Activated naive CD8-positive, alpha-beta T cell (primary cell): ENCODE results near the gene ISG15.

Source experiments
- H3K27ac Mint-ChIP-seq: one replicate; pipeline ENCODE4 v1.8.0; 2021; ENCODE audit warnings: mixed read lengths
- H3K27me3 Mint-ChIP-seq: one replicate; pipeline ENCODE4 v1.8.0; 2021; ENCODE audit warnings: mixed read lengths
- H3K36me3 Mint-ChIP-seq: one replicate; pipeline ENCODE4 v1.8.0; 2021; ENCODE audit warnings: mixed read lengths
- H3K4me1 Mint-ChIP-seq: one replicate; pipeline ENCODE4 v1.8.0; 2021; ENCODE audit warnings: low read depth, mixed read lengths
- H3K4me3 Mint-ChIP-seq: one replicate; pipeline ENCODE4 v1.8.0; 2021; ENCODE audit warnings: mild to moderate bottlenecking, mixed read lengths
- H3K9me3 Mint-ChIP-seq: one replicate; pipeline ENCODE4 v1.8.0; 2021; ENCODE audit warnings: low read depth, mixed read lengths

Gene ISG15

DNA sequence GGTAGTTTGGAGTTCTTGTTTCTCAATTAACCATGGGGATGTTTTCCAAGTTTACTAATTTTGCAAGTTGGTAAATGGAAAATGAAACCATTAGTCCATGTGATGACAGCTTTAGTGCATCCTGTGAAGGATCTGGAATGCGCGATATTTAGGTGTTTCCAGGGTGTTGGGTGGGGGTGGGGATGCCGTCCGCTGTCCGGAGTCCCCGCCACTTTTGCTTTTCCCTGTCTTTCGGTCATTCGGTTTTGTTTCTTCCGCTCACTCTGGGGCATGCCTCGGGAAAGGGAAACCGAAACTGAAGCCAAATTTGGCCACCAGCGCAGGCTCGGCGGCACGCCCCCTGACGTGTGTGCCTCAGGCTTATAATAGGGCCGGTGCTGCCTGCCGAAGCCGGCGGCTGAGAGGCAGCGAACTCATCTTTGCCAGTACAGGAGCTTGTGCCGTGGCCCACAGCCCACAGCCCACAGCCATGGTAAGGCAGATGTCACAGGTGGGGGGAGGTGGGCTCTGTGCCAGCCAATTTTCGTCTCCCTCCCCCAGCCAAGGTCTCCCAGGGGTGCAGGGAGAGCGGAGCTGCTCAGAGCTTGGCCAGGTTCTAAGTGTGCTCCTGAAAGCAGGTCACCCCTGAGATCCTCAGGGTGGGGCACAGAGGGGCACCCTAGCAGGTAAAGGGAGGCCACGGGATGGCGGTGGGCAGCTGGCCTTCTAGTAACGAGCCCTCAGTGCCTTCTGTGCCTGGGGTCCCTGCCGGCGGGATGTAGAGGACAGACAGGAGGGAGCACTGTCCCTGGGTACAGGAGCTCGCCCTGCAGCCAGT, at the start of gene ISG15:
ISG15 (plus strand) TSS at position 393 of the 817 bp plus-strand sequence; CDS start at position 470, 77 bp downstream.
- Mint-ChIP-seq H3K27me3 (peaks cover under 1% of the 10 kb centered on the region), H3K4me1 (peaks cover 30% of the 10 kb centered on the region), H3K9me3 (no peaks in the 10 kb centered on the region), H3K4me3 (peak within 1 kb of the TSS; percentile 94), H3K36me3 (peaks cover 2% of the 10 kb centered on the region), H3K27ac (peak within 1 kb of the TSS; percentile 93)

DNA sequence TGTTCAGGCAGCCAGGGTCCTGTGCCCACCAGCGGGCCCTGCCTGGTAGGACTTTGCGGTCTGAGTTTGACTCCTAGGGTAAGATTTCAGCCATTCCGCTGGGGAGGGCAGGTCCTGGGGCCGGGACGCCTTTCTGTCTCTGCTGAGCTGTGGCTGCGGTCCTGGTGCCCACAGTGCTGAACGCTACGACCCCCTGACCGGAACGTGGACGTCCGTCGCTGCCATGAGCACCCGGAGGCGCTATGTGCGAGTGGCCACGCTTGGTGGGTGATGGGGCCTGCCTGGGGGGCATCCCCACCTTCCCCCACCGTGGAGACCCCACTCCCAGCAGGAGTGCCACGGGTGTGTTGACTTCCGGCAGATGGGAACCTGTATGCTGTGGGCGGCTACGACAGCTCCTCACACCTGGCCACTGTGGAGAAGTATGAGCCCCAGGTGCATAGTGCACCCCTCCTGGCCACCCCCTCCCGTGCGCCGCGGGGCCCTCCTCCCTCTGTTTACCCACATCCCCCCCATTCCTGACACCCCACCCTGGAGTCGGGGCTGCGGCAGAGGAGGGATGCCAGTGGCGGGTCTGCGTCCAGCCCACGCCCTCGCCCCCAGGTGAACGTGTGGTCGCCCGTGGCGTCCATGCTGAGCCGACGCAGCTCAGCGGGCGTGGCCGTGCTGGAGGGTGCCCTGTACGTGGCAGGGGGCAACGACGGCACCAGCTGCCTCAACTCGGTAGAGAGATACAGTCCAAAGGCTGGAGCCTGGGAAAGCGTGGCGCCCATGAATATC, 49.4 kb upstream of the ISG15 start:
- H3K4me3 Mint-ChIP-seq: peak overlapping the region; percentile 30
- H3K4me1 Mint-ChIP-seq: peaks cover 7% of the 10 kb centered on the region
- H3K27ac Mint-ChIP-seq: no peak overlapping the region
- no peaks in the 10 kb centered on the region for H3K27me3 Mint-ChIP-seq
- H3K36me3 Mint-ChIP-seq: no peaks in the 10 kb centered on the region
- H3K9me3 Mint-ChIP-seq: no peaks in the 10 kb centered on the region

DNA sequence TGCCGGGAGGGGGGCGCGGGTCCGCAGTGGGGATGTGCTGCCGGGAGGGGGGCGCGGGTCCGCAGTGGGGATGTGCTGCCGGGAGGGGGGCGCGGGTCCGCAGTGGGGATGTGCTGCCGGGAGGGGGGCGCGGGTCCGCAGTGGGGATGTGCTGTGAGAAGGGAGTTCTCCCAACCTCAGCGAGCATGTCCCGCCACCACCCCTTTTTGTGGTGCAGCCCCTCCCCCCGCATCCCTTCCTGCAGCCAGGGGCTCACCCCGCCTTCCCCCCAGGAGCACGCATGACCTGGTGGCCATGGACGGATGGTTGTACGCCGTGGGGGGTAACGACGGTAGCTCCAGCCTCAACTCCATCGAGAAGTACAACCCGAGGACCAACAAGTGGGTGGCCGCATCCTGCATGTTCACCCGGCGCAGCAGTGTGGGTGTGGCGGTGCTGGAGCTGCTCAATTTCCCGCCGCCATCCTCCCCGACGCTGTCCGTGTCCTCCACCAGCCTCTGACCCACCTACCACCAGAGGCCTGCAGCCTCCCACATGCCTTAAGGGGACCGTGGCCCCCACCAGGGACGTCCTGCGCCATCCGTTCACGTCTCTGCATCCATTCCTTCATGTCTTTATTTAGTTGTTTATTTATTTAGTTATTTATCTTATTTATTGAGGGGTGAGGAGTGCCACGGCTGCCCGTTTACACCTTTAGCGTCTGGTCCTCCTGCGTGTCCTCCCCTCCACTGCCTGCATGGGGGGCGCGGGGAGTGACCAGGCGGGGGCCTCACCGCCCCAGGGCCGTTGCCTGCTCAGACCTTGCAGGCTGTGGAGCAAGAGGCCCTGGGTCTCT, 48.4 kb upstream of the ISG15 start:
- H3K4me1 Mint-ChIP-seq: peaks cover 7% of the 10 kb centered on the region
- H3K4me3 Mint-ChIP-seq: no peak overlapping the region
- no peaks in the 10 kb centered on the region for H3K36me3 Mint-ChIP-seq
- H3K9me3 Mint-ChIP-seq: no peaks in the 10 kb centered on the region
- peaks cover 3% of the 10 kb centered on the region for H3K27me3 Mint-ChIP-seq
- no peak overlapping the region for H3K27ac Mint-ChIP-seq

DNA sequence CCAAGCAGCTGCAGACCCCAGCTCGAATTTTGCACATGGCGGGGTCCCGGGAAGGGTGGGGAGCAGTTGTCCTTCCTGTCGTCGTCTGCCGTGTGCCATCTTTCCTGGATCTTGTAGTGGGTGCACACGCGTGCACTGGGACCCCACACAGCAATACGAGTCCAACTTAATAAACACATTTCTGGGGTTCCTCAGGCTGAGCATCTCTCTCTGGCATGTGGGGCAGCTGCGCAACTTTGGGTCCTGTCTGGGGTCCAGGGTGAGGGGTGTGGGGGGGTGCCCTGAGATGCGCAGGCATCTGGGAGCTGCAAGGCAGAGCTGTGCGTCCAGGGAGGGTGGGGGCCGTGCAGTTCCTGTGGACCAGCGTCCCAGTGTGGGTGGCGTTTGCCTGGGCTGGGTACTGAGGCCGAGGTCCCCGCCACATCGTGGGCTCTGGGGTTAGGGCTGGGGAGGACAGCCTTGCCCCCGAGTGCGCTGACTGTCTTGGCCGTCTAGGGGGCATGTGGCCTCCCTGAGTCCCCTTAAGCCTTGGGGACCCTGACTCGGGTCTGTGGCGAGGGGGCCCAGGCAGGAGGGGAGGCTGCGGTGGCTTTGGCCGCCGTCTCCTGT, 47.7 kb upstream of the ISG15 start:
- Mint-ChIP-seq H3K4me3 (no peak overlapping the region), H3K36me3 (no peaks in the 10 kb centered on the region), H3K27ac (no peak overlapping the region)

DNA sequence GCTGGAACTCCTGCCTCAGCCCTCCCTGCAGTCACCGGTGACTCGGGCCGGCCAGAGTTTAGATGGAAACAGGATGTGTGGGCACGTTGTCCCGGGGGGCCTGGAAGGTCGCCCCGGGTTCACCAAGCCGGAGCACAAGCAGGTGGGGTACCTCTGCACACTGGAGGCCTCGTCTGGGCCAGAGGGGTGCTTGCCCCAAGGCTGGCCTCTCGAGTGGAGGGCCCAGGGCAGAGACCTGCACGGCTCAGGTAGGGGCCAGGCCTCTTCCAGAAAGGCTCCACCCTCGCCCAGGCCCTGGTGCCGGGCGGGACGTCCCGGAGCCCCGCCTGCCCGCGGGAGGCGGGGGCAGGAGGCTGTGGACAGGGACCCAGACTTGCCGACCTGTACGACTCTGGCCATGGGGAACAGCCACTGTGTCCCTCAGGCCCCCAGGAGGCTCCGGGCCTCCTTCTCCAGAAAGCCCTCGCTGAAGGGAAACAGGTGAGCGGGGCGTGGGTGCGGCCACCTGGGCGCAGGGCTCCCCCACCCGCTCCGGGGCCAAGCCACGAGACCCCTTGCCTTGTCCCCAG, 47.1 kb upstream of the ISG15 start, which contains the start of gene PLEKHN1:
PLEKHN1 (plus strand) TSS at position 348 of the 569 bp plus-strand sequence; CDS start at position 398, 50 bp downstream.
- Mint-ChIP-seq H3K9me3 (no peaks in the 10 kb centered on the region), H3K27me3 (peaks cover 3% of the 10 kb centered on the region), H3K4me1 (peaks cover 5% of the 10 kb centered on the region), H3K36me3 (no peaks in the 10 kb centered on the region), H3K27ac (no peak within 1 kb of the TSS), H3K4me3 (peak within 1 kb of the TSS; percentile 79)

More for the DNA sequence above, 47.7 kb upstream of the ISG15 start:
- Mint-ChIP-seq H3K9me3 (no peaks in the 10 kb centered on the region), H3K4me1 (peaks cover 5% of the 10 kb centered on the region), H3K27me3 (peaks cover 3% of the 10 kb centered on the region)

DNA sequence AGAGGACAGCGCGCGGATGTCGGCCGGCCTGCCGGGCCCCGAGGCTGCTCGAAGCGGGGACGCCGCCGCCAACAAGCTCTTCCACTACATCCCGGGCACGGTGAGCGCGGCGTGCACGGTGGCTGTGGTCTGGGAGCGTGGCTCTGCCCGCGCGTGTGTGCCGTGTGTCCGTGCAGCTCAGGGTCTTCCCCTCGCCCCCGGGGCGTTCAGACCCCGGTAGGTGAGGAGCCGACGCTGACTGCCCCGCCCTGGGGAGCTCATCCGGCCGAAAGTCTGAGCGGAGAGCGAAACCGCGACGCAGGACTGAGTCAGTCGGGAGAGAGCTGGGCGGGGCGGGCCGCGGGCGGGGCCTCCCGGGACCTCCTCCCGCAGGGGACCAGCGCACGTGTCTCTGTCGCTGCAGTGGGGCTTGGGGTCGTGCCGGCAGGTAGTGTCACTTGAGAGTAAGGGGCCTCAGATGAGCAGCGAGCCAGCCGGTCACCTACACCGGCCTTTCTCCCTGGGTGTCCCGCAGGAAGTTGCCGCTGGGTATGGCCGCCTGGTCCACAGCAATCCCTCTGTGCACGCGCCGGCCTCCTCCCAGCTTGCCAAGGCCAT, 46.5 kb upstream of the ISG15 start:
- Mint-ChIP-seq H3K9me3 (no peaks in the 10 kb centered on the region), H3K27ac (no peak overlapping the region), H3K27me3 (peaks cover 3% of the 10 kb centered on the region), H3K4me3 (peak overlapping the region; percentile 79), H3K36me3 (no peaks in the 10 kb centered on the region), H3K4me1 (peaks cover 5% of the 10 kb centered on the region)

DNA sequence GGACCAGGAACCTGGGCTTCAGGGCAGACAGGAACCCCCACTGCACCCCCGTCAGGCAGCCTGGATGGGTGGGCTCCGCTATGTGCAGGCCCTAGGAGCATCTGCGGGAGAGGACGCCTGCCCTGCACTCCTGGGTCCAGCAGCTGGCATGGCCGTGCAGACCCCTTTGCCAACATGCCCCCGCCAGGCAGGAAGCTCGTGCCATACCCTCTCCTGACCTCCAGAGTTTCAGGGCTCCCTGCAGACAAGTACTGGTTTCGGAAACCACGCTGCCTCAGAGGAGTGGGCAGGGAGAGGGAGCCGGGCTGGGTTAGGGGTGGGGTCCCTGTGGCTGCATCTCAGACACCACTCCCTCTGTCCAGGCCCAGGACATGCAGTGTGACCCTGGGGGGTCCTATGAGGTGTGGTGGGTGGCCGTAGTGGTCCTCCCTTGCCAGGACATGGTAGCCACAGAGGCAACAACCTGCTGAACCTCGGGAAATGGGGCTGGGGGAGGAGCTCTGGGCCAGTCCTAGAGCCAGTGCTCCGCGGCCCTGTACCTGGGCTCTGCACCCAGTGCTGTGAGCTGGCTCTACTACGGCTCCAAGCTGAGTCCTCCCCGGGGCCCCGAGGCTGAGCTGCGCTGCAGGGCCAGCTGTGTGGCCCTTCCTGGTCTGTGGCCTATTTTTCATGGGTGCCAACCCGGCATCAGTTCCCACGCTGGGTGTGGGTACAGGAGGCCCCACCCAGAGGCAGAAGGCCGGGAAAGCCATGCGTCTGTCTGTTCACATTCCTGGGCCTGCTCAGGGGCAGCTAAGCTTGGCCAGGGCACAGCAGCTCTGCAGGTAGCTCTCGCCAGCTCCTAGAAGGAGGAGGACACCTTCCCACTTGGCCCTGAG, 45.6 kb upstream of the ISG15 start:
- Mint-ChIP-seq H3K27ac (no peak overlapping the region), H3K9me3 (no peaks in the 10 kb centered on the region), H3K4me3 (no peak overlapping the region), H3K36me3 (no peaks in the 10 kb centered on the region), H3K27me3 (peaks cover 3% of the 10 kb centered on the region), H3K4me1 (peaks cover 3% of the 10 kb centered on the region)

DNA sequence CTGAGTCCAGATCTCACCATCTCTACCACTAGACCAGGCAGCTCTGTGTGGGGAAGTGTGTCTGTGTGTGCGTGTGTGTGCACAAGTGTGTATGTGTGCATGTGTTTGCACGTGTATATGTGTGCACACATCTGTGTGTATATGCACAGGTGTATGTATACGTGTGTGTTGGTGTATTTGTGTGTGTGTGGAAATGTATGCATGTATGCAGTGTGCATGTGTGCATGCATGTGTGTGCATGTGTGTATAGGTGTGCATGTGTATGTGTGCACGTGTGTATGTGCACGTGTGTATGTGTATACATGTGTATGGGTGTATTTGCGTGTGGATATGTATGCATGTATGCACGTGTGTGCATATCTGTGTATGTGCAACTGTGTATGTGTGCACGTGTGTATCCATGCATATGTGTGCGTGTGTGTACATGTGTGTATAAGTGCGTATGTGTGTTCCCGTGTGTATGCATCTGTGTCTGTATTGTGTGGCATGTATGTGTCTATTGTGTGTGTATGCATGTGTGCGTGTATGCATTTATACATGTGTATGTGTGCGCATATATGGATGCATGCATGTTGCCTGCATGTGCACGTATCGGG, 43.9 kb upstream of the ISG15 start:
- Mint-ChIP-seq H3K4me3 (no peak overlapping the region), H3K36me3 (no peaks in the 10 kb centered on the region), H3K4me1 (peaks cover 3% of the 10 kb centered on the region), H3K9me3 (no peaks in the 10 kb centered on the region), H3K27me3 (peaks cover 3% of the 10 kb centered on the region), H3K27ac (no peak overlapping the region)

DNA sequence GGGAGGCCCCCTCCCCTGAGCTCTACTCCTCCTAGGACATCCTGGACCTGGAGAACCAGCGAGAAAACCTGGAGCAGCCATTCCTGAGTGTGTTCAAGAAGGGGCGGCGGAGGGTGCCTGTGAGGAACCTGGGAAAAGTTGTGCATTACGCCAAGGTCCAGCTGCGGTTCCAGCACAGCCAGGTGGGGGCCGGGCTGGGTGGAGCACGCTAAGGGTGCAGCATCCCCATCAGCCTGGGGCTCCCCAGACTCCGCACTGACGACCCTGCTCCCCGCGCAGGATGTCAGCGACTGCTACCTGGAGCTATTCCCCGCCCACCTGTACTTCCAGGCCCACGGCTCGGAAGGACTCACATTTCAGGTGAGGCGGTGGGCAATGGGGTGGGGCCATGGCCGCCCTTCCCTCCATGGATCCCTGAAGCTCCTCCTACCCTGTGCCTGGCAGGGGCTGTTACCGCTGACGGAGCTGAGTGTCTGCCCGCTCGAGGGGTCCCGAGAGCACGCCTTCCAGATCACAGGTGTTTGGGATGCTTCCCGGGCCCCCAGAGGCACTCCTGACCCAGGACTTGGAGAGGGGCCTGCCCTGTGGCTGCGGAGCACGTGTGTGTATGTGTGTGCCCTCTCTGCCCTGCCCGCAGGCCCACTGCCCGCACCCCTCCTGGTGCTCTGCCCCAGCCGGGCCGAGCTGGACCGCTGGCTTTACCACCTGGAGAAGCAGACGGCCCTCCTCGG, 42.9 kb upstream of the ISG15 start:
- H3K27ac Mint-ChIP-seq: no peak overlapping the region
- H3K4me1 Mint-ChIP-seq: peaks cover 3% of the 10 kb centered on the region
- H3K9me3 Mint-ChIP-seq: no peaks in the 10 kb centered on the region
- H3K27me3 Mint-ChIP-seq: peaks cover 5% of the 10 kb centered on the region
- H3K36me3 Mint-ChIP-seq: no peaks in the 10 kb centered on the region
- H3K4me3 Mint-ChIP-seq: no peak overlapping the region

DNA sequence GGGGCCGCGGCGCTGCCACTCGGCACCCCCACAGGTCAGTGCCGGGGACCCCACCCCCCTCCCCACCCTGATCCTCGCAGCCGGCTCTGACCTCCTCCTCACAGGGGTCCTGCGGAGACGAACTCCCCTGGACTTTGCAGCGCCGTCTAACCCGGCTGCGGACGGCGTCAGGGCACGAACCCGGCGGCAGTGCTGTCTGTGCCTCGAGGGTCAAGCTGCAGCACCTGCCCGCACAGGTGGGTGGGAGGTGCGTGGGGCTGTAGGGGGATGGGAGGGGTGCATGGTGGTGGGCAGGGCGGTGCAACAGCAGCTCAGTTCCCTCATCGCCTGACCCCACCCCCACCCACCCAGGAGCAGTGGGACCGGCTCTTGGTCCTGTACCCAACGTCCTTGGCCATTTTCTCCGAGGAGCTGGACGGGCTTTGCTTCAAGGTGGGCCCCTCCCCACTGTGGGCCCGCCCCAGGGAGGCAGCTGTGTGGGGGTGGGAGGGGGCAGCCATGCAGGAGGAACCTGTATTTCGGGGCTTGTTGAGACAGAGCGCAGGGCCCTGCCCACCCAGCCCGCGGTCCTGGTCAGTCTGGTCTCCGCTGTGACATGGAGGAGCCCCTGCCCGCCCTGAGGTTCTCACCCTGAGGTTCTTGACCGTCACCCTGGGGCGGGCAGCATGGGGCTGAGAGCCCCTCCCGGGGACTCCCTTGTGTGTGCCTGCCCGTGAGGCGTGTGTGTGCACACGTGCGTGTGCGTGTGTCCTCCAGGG, 42.1 kb upstream of the ISG15 start:
- Mint-ChIP-seq H3K4me3 (no peak overlapping the region), H3K27me3 (peaks cover 8% of the 10 kb centered on the region), H3K9me3 (no peaks in the 10 kb centered on the region), H3K36me3 (no peaks in the 10 kb centered on the region), H3K4me1 (peaks cover 3% of the 10 kb centered on the region), H3K27ac (no peak overlapping the region)

DNA sequence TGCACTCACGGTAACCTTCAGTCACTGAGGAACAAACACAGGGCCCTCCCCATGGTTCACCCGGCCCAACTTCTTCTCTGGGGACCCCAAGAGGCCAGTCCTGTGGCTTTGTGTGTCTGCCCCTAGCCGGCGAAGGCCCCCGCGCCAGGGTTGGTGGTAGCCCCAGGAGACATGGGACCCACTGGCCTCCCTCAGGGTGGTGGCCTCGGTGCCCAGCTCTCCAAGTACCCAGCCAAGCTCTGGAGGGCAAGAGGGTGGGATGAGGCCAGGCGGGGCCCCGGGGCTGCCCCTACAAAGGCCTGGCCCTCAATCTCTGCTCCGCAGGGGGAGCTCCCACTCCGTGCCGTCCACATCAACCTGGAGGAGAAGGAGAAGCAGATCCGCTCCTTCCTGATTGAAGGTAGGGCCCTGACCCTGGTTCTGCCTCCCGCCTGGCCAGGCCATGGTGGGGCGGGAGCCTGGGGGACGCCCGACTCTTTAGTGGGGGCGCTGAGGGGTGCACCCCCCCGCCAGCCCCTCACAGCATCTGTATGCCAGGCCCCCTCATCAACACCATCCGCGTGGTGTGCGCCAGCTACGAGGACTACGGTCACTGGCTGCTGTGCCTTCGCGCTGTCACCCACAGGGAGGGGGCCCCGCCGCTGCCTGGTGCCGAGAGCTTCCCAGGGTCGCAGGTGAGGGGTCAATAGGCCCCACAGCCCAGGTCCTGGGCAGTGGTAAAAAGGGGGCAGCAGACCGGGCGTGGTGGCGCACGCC, 41.4 kb upstream of the ISG15 start:
- Mint-ChIP-seq H3K9me3 (no peaks in the 10 kb centered on the region), H3K4me1 (peaks cover 3% of the 10 kb centered on the region), H3K27ac (no peak overlapping the region), H3K36me3 (no peaks in the 10 kb centered on the region), H3K27me3 (peaks cover 8% of the 10 kb centered on the region), H3K4me3 (no peak overlapping the region)
